K562 (cell line): ENCODE measurements around the gene ASF1B.

ENCODE experiments used
- ATF3 ChIP-seq, 2 experiments: fragments of 450-650 bp in 1 of 2; sonication (generic) in 1 of 2; formaldehyde crosslinking in 1 of 2; IDR thresholded peaks in 1 of 2; conservative IDR thresholded peaks in 1 of 2; 2 replicates each; pipeline versions ENCODE4 v1.6.1 to v1.8.1; 2016 to 2023; ENCODE audit warnings: mild to moderate bottlenecking in 2 of 2, moderate library complexity in 2 of 2, inconsistent platforms in 1 of 2, missing genetic modification reagents in 1 of 2
- CTCF ChIP-seq, 3 experiments: IDR thresholded peaks in 2 of 3; conservative IDR thresholded peaks in 1 of 3; 2 replicates each; pipeline ENCODE4 v1.5.1; 2011 to 2012; ENCODE audit warnings: low read length in 3 of 3, mild to moderate bottlenecking in 3 of 3, control low read depth in 2 of 3, improper control_type of control experiment in 1 of 3, inconsistent platforms in 1 of 3, low read depth in 1 of 3, mixed read lengths in 1 of 3, moderate library complexity in 1 of 3; ENCODE audit not compliant: insufficient read depth in 2 of 3
- KDM1A ChIP-seq, 2 experiments: fragments of 450-650 bp; IDR thresholded peaks; 2 replicates each; pipeline ENCODE4 v1.6.1; 2016; ENCODE audit warnings: mild to moderate bottlenecking in 2 of 2
- KDM5B ChIP-seq: fragments of 200-600 bp; sonication (generic); IDR thresholded peaks from 2 replicates; pipeline ENCODE4 v1.6.1; 2012; ENCODE audit warnings: low read depth, mild to moderate bottlenecking, moderate library complexity, low read length, control low read depth, inconsistent platforms; ENCODE audit not compliant: insufficient replicate concordance
- NCOA4 ChIP-seq: fragments of 450-650 bp; IDR thresholded peaks from 2 replicates; pipeline ENCODE4 v1.6.1; 2018; ENCODE audit warnings: mild to moderate bottlenecking; ENCODE audit not compliant: partially characterized antibody
- NR1H2 ChIP-seq: sonication (generic); formaldehyde crosslinking; IDR thresholded peaks from 2 replicates; pipeline ENCODE4 v1.4.0; 2020; ENCODE audit warnings: mild to moderate bottlenecking, missing genetic modification reagents
- POLR2A ChIP-seq: fragments of 450-650 bp; conservative IDR thresholded peaks from 2 replicates; pipeline ENCODE4 v1.6.1; 2016
- POLR2AphosphoS5 ChIP-seq: IDR thresholded peaks from 2 replicates; pipeline ENCODE4 v1.6.1; 2011; ENCODE audit warnings: mild to moderate bottlenecking, low read depth, low read length, moderate library complexity; ENCODE audit not compliant: control insufficient read depth, insufficient read depth
- RAD21 ChIP-seq, 2 experiments: fragments of 250-450 bp in 1 of 2; fragments of 450-650 bp in 1 of 2; sonication (Bioruptor Pico) in 1 of 2; formaldehyde crosslinking in 1 of 2; IDR thresholded peaks in 1 of 2; conservative IDR thresholded peaks in 1 of 2; 2 replicates each; pipeline versions ENCODE4 v1.4.0 to v1.8.0; 2020 to 2022; ENCODE audit warnings: mild to moderate bottlenecking in 2 of 2, moderate library complexity in 1 of 2
- TCF7 ChIP-seq: sonication (generic); IDR thresholded peaks from 2 replicates; pipeline ENCODE4 v1.6.1; 2016; ENCODE audit warnings: antibody characterized with exemption, borderline replicate concordance
- TEAD1 ChIP-seq, 2 experiments: fragments of 450-650 bp in 1 of 2; sonication (generic) in 1 of 2; formaldehyde crosslinking; IDR thresholded peaks; 2 replicates each; pipeline versions ENCODE4 v1.4.0 to v1.8.0; 2020 to 2022; ENCODE audit warnings: mild to moderate bottlenecking in 2 of 2, missing genetic modification reagents in 1 of 2
- ZNF740 ChIP-seq, 3 experiments: fragments of 200-800 bp in 1 of 3; sonication (Bioruptor generic) in 1 of 3; sonication (generic) in 1 of 3; formaldehyde crosslinking in 1 of 3; IDR thresholded peaks; 2 replicates each; pipeline versions ENCODE4 v1.6.1 to v1.8.0; 2016 to 2022; ENCODE audit warnings: mild to moderate bottlenecking in 2 of 3, missing compliant biosample characterization in 2 of 3, missing genetic modification characterization in 2 of 3, missing genetic modification reagents in 1 of 3
- TF ChIP-seq, protein P1 (sequence below): fragments of 250-450 bp; sonication (Bioruptor Pico); IDR thresholded peaks from 2 replicates; pipeline ENCODE4 v1.5.1; 2021; ENCODE audit warnings: mild to moderate bottlenecking

DNA sequence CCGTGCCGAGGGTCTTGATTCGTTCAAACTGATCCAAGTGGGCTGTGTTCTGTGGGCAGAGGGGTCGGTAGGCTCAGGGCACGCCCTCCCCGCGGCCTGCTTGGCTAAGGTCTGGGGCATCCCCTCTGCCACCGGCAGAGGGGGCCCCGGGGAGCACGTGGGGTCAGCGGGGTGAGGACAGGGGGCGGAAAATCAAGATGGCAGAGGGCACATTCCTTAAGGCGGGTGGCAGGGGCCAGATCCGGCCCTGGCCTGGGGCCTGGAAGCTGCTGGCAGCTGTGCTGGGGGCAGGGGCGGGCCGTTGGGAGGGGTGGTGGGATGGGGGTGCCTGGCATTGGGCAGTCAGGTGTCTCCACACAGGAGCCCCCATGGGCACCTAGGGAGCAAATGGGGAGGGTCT, 29.5 kb downstream of the ASF1B start:
- TF ChIP-seq RAD21 (CRISPR knock-in tag; conservative IDR thresholded peaks at IDR 0.05 in 1 of 2, IDR thresholded peaks at IDR 0.05 in 1 of 2) (no peak), NCOA4 (no peak), CTCF (IDR thresholded peaks at IDR 0.05 in 2 of 3, conservative IDR thresholded peaks at IDR 0.05 in 1 of 3; ENCODE audit: insufficient read depth in 2 of 3, low read depth in 1 of 3, low read length in 3 of 3) (no peak), NR1H2 (no peak), TEAD1 (CRISPR knock-in tag; IDR thresholded peaks at IDR 0.05) (no peak), TCF7 (no peak), KDM1A (IDR thresholded peaks at IDR 0.05) (no peak), KDM5B (no peak), ATF3 (IDR thresholded peaks at IDR 0.05) (no peak), ATF3 (CRISPR knock-in tag; conservative IDR thresholded peaks at IDR 0.05) (no peak), POLR2AphosphoS5 (no peak), POLR2A (no peak), ZNF740 (CRISPR knock-in tag; IDR thresholded peaks at IDR 0.05) (no peak), ZNF740 (tag; IDR thresholded peaks at IDR 0.05) (no peak)
- TF ChIP-seq, protein P1, sequence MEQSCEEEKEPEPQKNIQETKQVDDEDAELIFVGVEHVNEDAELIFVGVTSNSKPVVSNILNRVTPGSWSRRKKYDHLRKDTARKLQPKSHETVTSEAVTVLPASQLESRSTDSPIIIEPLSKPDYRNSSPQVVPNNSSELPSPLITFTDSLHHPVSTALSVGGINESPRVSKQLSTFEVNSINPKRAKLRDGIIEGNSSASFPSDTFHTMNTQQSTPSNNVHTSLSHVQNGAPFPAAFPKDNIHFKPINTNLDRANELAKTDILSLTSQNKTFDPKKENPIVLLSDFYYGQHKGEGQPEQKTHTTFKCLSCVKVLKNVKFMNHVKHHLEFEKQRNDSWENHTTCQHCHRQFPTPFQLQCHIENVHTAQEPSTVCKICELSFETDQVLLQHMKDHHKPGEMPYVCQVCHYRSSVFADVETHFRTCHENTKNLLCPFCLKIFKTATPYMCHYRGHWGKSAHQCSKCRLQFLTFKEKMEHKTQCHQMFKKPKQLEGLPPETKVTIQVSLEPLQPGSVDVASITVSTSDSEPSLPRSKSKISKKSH (CRISPR knock-in tag): no peak
